Measurements from ENCODE around the gene OR2S2. TPM values are rescaled to one million over a fixed set of nuclear protein-coding genes. Genes with fewer than 3 reads are reported as not detected.

Gene OR2S2
- total and polyA plus RNA-seq, 2 of the 4 experiments (the other 2 are of a cell fraction) = 0.46 to 0.90 TPM

- no peak for DNase-seq
- Histone ChIP-seq H2BK20ac (ENCODE audit: low read depth, low read length) (peak overlapping the region; percentile 72; the same call in 1 of the 2 replicates), H4K91ac (ENCODE audit: insufficient read depth, low read depth, low read length) (peak overlapping the region; percentile 51; the same call in 1 of the 2 replicates), H3K9me3 (ENCODE audit: control insufficient read depth, insufficient read depth, low read length) (no peaks in the 10 kb centered on the region), H3K9me1 (ENCODE audit: insufficient read depth, low read length) (peaks cover 14% of the 10 kb centered on the region), H3K4me3 (ENCODE audit: insufficient read depth, low read depth, low read length) (no peak overlapping the region), H4K8ac (ENCODE audit: low read depth in 2 of 2, low read length in 2 of 2) (no peak overlapping the region), H4K5ac (ENCODE audit: low read depth, low read length) (no peak overlapping the region), H3K14ac (replicated peaks; ENCODE audit: low read depth, low read length) (no peak overlapping the region), H2BK120ac (ENCODE audit: low read depth, low read length) (no peak overlapping the region), H3K4me2 (ENCODE audit: low read depth, low read length) (no peak overlapping the region), H3K27me3 (ENCODE audit: control insufficient read depth, insufficient read depth, low read length) (no peaks in the 10 kb centered on the region), H3K79me1 (ENCODE audit: low read depth in 1 of 2, low read length in 2 of 2) (no peaks in the 10 kb centered on the region), H2AK9ac (replicated peaks; ENCODE audit: low read depth, low read length, poor library complexity) (no peak overlapping the region), H3K27ac (ENCODE audit: insufficient read depth, low read length) (no peak overlapping the region), H3K4me1 (ENCODE audit: control insufficient read depth, insufficient read depth, low read length) (peaks cover 11% of the 10 kb centered on the region), H2BK15ac (ENCODE audit: low read depth, low read length) (0 out of 3 replicates have a peak overlapping the region, but pooled peaks have one; percentile 49), H2AFZ (replicated peaks; ENCODE audit: low read length, poor library complexity) (no peak overlapping the region), H2AK5ac (ENCODE audit: low read depth, low read length) (no peak overlapping the region), H3K9ac (ENCODE audit: low read depth, low read length) (no peak overlapping the region), H2BK5ac (ENCODE audit: low read depth, low read length, poor library complexity, severe bottlenecking) (no peak overlapping the region), H3K18ac (ENCODE audit: low read depth, low read length) (no peak overlapping the region), H3K4ac (ENCODE audit: low read depth, low read length) (no peak overlapping the region), H3K56ac (ENCODE audit: extremely low read depth, insufficient read depth, low read length) (no peak overlapping the region), H4K20me1 (ENCODE audit: insufficient read depth, low read length) (no peaks in the 10 kb centered on the region), H3K23ac (ENCODE audit: low read depth, low read length) (no peak overlapping the region), H3K36me3 (ENCODE audit: control insufficient read depth, insufficient read depth, low read length) (no peaks in the 10 kb centered on the region)
- WGBS, 2 experiments (ENCODE audit: extremely low coverage in 2 of 2, insufficient read length in 1 of 2) = 100% methylated on average over 1 of the region's 3 CpGs; no CpG with 5 or more reads in 1 of the 2 experiments
- dilution Hi-C loops (cut with HindIII; ENCODE audit: low sequenced_read_pairs, unreplicated experiment) (no loop called here), intact Hi-C loops (cut with micrococcal nuclease) (no loop called here), in situ Hi-C loops (cut with MboI; ENCODE audit: low sequenced_read_pairs) (no loop called here)
- no TSS peak for BruUV-seq (replicated peaks)
- CTCF ChIA-PET = interaction anchor here (0.6 kb wide), 1 partner anchor 143 kb away, joined by 3 read pairs; no protein-coding TSS in a partner anchor
- TF ChIP-seq MXI1 (IDR thresholded peaks at IDR 0.05; ENCODE audit: borderline replicate concordance, low read depth, low read length) = no peak
- no peak for TF ChIP-seq NFE2L2 (IDR thresholded peaks at IDR 0.05; ENCODE audit: low read depth, low read length)
- no peak for TF ChIP-seq CHD1 (IDR thresholded peaks at IDR 0.05; ENCODE audit: low read depth, low read length)
- POLR2A ChIA-PET (ENCODE audit: unreplicated experiment) = no interaction called here
- no peak for ATAC-seq (ENCODE audit: low read depth)
These were observed 25.2 kb downstream of the OR2S2 start for GRCh38 chr9:35932735-35933134.

Measured in IMR-90 (cell line).